ENCODE data around the gene CHRNA7. TPM values are rescaled to one million over a fixed set of nuclear protein-coding genes. Genes with fewer than 3 reads are reported as not detected.

CHRNA7 gene
- total RNA-seq, 1 experiment from 2014 or later, result 4.4 TPM

DNA sequence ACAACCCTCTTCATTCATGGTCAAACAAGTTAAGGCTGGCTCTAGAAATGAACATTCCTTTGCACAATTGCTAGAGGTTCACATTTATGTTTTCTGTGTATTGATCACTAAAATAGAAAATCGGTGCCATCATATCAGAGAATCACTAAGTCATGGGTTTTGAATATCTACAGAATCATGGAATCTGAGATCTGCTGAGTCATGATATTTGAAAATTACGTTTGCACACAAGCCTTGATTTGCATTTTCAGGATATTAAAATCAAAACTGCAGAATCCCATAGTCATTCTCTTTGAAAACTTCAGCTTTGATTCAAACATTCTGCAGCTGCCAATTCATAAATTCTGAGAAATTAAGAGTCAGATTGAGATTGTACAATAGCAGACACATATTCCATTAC, 26.1 kb upstream of the CHRNA7 start:
- H3K27ac ChIP-seq (ENCODE audit: insufficient read length, low read depth, low read length), result no peak overlapping the region
- no peaks in the 10 kb centered on the region for H3K23me2 ChIP-seq (ENCODE audit: insufficient read length, low read depth, low read length, poor library complexity, severe bottlenecking)
- H3K79me1 ChIP-seq (ENCODE audit: insufficient read depth, low read depth, low read length, poor library complexity, severe bottlenecking), result no peaks in the 10 kb centered on the region
- H3K4ac ChIP-seq (ENCODE audit: low read depth, low read length), result no peak overlapping the region
- H3T11ph ChIP-seq (ENCODE audit: low read length), result no peak overlapping the region
- H2BK5ac ChIP-seq (ENCODE audit: insufficient read length, low read length), result no peak overlapping the region
- H3K23ac ChIP-seq (ENCODE audit: insufficient read length, low read depth, low read length), result no peak overlapping the region
- TF ChIP-seq, protein P1, sequence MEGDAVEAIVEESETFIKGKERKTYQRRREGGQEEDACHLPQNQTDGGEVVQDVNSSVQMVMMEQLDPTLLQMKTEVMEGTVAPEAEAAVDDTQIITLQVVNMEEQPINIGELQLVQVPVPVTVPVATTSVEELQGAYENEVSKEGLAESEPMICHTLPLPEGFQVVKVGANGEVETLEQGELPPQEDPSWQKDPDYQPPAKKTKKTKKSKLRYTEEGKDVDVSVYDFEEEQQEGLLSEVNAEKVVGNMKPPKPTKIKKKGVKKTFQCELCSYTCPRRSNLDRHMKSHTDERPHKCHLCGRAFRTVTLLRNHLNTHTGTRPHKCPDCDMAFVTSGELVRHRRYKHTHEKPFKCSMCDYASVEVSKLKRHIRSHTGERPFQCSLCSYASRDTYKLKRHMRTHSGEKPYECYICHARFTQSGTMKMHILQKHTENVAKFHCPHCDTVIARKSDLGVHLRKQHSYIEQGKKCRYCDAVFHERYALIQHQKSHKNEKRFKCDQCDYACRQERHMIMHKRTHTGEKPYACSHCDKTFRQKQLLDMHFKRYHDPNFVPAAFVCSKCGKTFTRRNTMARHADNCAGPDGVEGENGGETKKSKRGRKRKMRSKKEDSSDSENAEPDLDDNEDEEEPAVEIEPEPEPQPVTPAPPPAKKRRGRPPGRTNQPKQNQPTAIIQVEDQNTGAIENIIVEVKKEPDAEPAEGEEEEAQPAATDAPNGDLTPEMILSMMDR (conservative IDR thresholded peaks at IDR 0.05), result no peak
- Mint-ChIP-seq H3K4me3 (no peak overlapping the region), H3K36me3 (ENCODE audit: insufficient read depth in 1 of 3, low read depth in 3 of 3) (no peaks in the 10 kb centered on the region), H3K27ac (no peak overlapping the region), H3K27me3 (ENCODE audit: low read depth) (no peaks in the 10 kb centered on the region; the same call in none of the 2 replicates), H3K4me1 (no peaks in the 10 kb centered on the region), H3K9me3 (no peaks in the 10 kb centered on the region; a peak in 1 of 5 replicates)
- no peak overlapping the region for H3K4me2 ChIP-seq (ENCODE audit: insufficient read depth, insufficient read length, low read length)
- no peak overlapping the region for H3K56ac ChIP-seq (ENCODE audit: insufficient read length, low read depth, low read length)
- no CpG with 5 or more reads among the region's 2 CpGs for WGBS (ENCODE audit: extremely low coverage, insufficient read length, low lambda C conversion rate)
- H3K4me1 ChIP-seq (ENCODE audit: insufficient read depth, low read length), result no peaks in the 10 kb centered on the region
- H4K5ac ChIP-seq (ENCODE audit: insufficient read length, low read depth, low read length), result no peak overlapping the region
- H2BK15ac ChIP-seq (ENCODE audit: low read depth, low read length), result no peak overlapping the region
- H3K27me3 ChIP-seq (ENCODE audit: insufficient read depth, low read length), result no peaks in the 10 kb centered on the region
- H3K9ac ChIP-seq (ENCODE audit: extremely low read depth, insufficient read length, low read length), result no peak overlapping the region
- H2BK120ac ChIP-seq (ENCODE audit: low read depth, low read length, poor library complexity, severe bottlenecking), result no peak overlapping the region
- H3K79me2 ChIP-seq (ENCODE audit: insufficient read depth, low read length), result no peaks in the 10 kb centered on the region
- H3K14ac ChIP-seq (ENCODE audit: insufficient read depth, low read length), result no peak overlapping the region
- no peak overlapping the region for H2AFZ ChIP-seq (ENCODE audit: low read length)
- H4K20me1 ChIP-seq (ENCODE audit: control insufficient read depth, insufficient read depth, insufficient read length), result no peaks in the 10 kb centered on the region
- no peak for DNase-seq
- H4K91ac ChIP-seq (ENCODE audit: insufficient read length, low read depth, low read length), result no peak overlapping the region
- H2BK20ac ChIP-seq (ENCODE audit: low read depth, low read length, poor library complexity, severe bottlenecking), result no peak overlapping the region
- H3K9me3 ChIP-seq (ENCODE audit: control insufficient read depth, low read depth, low read length), result no peaks in the 10 kb centered on the region
- H4K8ac ChIP-seq (replicated peaks; ENCODE audit: insufficient read length, low read depth, low read length), result no peak overlapping the region
- H2BK12ac ChIP-seq (ENCODE audit: insufficient read length, low read depth, low read length), result no peak overlapping the region
- H2AK5ac ChIP-seq (ENCODE audit: insufficient read length, low read length), result no peak overlapping the region
- no peak overlapping the region for H3K18ac ChIP-seq (ENCODE audit: insufficient read length, low read depth, low read length)
